Fibroblast of mammary gland (primary cell): ENCODE data around the gene CXCL3.
A peak's percentile ranks its signal among the peaks of the same experiment; 100 is the strongest.

Source experiments
- DNase-seq: peaks from one replicate; pipeline ENCODE4 v3.0.0-alpha.2; 2010; ENCODE audit warnings: low read depth
- H3K4me3 ChIP-seq: 2 replicates; pipeline ENCODE4 v1.5.1; 2011; ENCODE audit warnings: low read depth, mild to moderate bottlenecking, low read length, moderate library complexity; ENCODE audit not compliant: control insufficient read depth
- CTCF ChIP-seq: conservative IDR thresholded peaks from 2 replicates; pipeline ENCODE4 v1.5.1; 2011; ENCODE audit warnings: low read depth, low read length, inconsistent platforms; ENCODE audit not compliant: control insufficient read depth, insufficient read depth

The CXCL3 gene

GRCh38 chr4:74042681-74043080 lies 4.2 kb upstream of the CXCL3 start:
- no peak for DNase-seq
- TF ChIP-seq CTCF, result no peak
- no peak overlapping the region for H3K4me3 ChIP-seq

GRCh38 chr4:74041418-74041817 lies 2.9 kb upstream of the CXCL3 start:
- no peak for DNase-seq
- H3K4me3 ChIP-seq, result no peak overlapping the region
- TF ChIP-seq CTCF, result no peak

GRCh38 chr4:74039315-74039763 lies 850 bp upstream of the CXCL3 start:
- no peak for TF ChIP-seq CTCF
- peak overlapping the region; percentile 88 for H3K4me3 ChIP-seq
- DNase-seq, result no peak

GRCh38 chr4:74038086-74038424 lies 434 bp downstream of the CXCL3 start:
- peak overlapping the region; percentile 88 for H3K4me3 ChIP-seq
- no peak for TF ChIP-seq CTCF
- no peak for DNase-seq

- no peak for DNase-seq
- TF ChIP-seq CTCF, result no peak
- H3K4me3 ChIP-seq, result peak overlapping the region; percentile 88
Observed at GRCh38 chr4:74037076-74037955, 1.2 kb downstream of the CXCL3 start.

- no peak overlapping the region for H3K4me3 ChIP-seq
- DNase-seq, result peak; percentile 74
- TF ChIP-seq CTCF, result no peak
Observed at GRCh38 chr4:74033739-74034138, 4.8 kb downstream of the CXCL3 start.
